SU-DHL-6 (cell line): ENCODE results near the gene RRAS2.

Experiments
- CTCF ChIP-seq: fragments of 200-600 bp; sonication (generic); IDR thresholded peaks from one replicate; pipeline ENCODE4 v1.5.1; 2017; ENCODE audit warnings: antibody characterized with exemption, mild to moderate bottlenecking, low read length, moderate library complexity; ENCODE audit not compliant: insufficient read depth, poor library complexity, severe bottlenecking
- EZH2phosphoT487 ChIP-seq: fragments of 200-600 bp; sonication (generic), shearing (Covaris generic); conservative IDR thresholded peaks from 2 replicates; pipeline ENCODE4 v1.6.1; 2018; ENCODE audit warnings: mild to moderate bottlenecking, antibody characterized with exemption, low read length, moderate library complexity, mixed read lengths

GRCh38 chr11:14258221-14258935, 100.6 kb downstream of the RRAS2 start:
- no peak for TF ChIP-seq CTCF
- TF ChIP-seq EZH2phosphoT487 = no peak
